GM20000 (cell line): ENCODE measurements around the gene MARS1.
"Not testable (repeated sequence)": the region's sequence is repeated elsewhere in the genome, so short reads cannot be mapped to it uniquely, and the experiment has no call there.

Experiments used
- DNase-seq: peaks from one replicate; pipeline ENCODE4 v3.0.0; 2012; ENCODE audit warnings: low spot score
- CTCF ChIP-seq: IDR thresholded peaks from 2 replicates; pipeline ENCODE4 v1.5.1; 2012; ENCODE audit warnings: mild to moderate bottlenecking, control low read depth; ENCODE audit errors: extremely low read depth, missing control alignments

Gene MARS1

GRCh38 chr12:57500213-57500612 lies 12.3 kb downstream of the MARS1 start:
- no peak for DNase-seq
- no peak for TF ChIP-seq CTCF

GRCh38 chr12:57502311-57502969 lies 14.6 kb downstream of the MARS1 start:
- not testable (repeated sequence) for DNase-seq

- not testable (repeated sequence) for DNase-seq
Measured at GRCh38 chr12:57506541-57506940, 18.7 kb downstream of the MARS1 start.

GRCh38 chr12:57507796-57508195 lies 19.9 kb downstream of the MARS1 start:
- not testable (repeated sequence) for DNase-seq

GRCh38 chr12:57511161-57511560 lies 23.3 kb downstream of the MARS1 start:
- no peak for TF ChIP-seq CTCF

GRCh38 chr12:57511588-57512325 lies 23.9 kb downstream of the MARS1 start:
- TF ChIP-seq CTCF, result no peak

More at GRCh38 chr12:57511161-57511560, 23.3 kb downstream of the MARS1 start:
- DNase-seq, result no peak

GRCh38 chr12:57512665-57513064 lies 24.8 kb downstream of the MARS1 start:
- DNase-seq, result no peak
- no peak for TF ChIP-seq CTCF

More at GRCh38 chr12:57511588-57512325, 23.9 kb downstream of the MARS1 start:
- DNase-seq, result no peak

GRCh38 chr12:57513266-57513665 lies 25.4 kb downstream of the MARS1 start:
- no peak for DNase-seq
- TF ChIP-seq CTCF, result no peak

GRCh38 chr12:57513677-57514076 lies 25.8 kb downstream of the MARS1 start:
- DNase-seq, result not testable (repeated sequence)

GRCh38 chr12:57514246-57514645 lies 26.4 kb downstream of the MARS1 start:
- DNase-seq, result not testable (repeated sequence)
